ENCODE measurements around the gene NFIC. TPM values are rescaled to one million over a fixed set of nuclear protein-coding genes. Genes with fewer than 3 reads are reported as not detected.

NFIC gene
- polyA plus RNA-seq, 1 donor from 2014 or later, result 0.24 TPM

DNA sequence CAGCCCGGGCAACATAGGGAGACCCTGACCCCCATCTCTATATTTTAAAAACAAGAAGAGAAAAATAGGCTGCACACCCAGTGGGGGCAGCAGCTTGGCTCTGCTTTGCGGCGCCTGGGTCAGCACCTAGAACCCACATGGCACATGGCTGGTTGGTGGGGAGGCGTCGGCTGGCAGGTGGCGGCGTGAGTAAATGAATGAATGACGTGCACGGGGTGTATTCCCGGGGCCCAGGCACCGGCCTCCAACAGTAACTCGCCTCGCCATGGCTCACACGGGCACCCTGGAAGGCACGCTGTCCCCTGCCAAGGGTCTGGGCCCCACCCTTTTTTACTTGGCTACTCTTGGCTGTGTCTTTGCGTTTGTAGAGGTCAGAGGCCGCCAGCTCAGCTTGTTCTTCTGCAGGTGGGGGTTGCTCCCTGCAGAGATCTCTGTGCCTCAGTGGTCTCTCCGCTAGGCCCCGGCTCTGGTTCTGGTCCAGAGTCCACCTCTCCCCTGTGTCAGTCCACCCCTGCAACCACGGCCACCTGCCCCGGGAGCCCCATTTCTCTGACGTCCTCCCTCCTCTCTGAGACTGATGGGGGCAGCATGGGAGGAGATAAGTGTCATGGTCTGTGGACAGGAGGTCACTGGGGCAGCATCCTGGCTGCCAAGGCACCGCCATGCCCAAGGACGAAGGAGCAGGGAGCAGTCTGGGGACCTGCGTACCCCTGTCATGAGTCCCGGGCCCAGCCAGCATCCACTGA is 145.3 kb downstream of the NFIC start:
- H3K27me3 ChIP-seq (ENCODE audit: insufficient read depth, low read depth, low read length), result no peaks in the 10 kb centered on the region
- H3K9ac ChIP-seq (ENCODE audit: low read length), result no peak overlapping the region
- no peak overlapping the region for H3K4me2 ChIP-seq (ENCODE audit: low read length)
- no peak overlapping the region for H3K27ac ChIP-seq (ENCODE audit: low read length)
- H3K9me2 ChIP-seq (ENCODE audit: insufficient read depth, low read length), result no peaks in the 10 kb centered on the region
- peaks cover 27% of the 10 kb centered on the region for H4K20me1 ChIP-seq (ENCODE audit: insufficient read depth)
- no peak overlapping the region for H2AFZ ChIP-seq (ENCODE audit: low read depth, low read length)
- H3F3A ChIP-seq (ENCODE audit: insufficient read depth, low read length, poor library complexity, severe bottlenecking), result no peaks in the 10 kb centered on the region
- H3K79me2 ChIP-seq (replicated peaks; ENCODE audit: insufficient read depth, low read length), result peaks cover 62% of the 10 kb centered on the region
- no peaks in the 10 kb centered on the region for H3K36me3 ChIP-seq (ENCODE audit: insufficient read depth, low read length)
- no peaks in the 10 kb centered on the region for H3K9me3 ChIP-seq (ENCODE audit: low read length)
- no peak overlapping the region for H3K4me3 ChIP-seq (ENCODE audit: low read length)
- TF ChIP-seq RAD21 (conservative IDR thresholded peaks at IDR 0.05) (no peak), TAF1 (IDR thresholded peaks at IDR 0.05; ENCODE audit: low read depth) (no peak), SMC3 (conservative IDR thresholded peaks at IDR 0.05; ENCODE audit: poor library complexity) (no peak)

DNA sequence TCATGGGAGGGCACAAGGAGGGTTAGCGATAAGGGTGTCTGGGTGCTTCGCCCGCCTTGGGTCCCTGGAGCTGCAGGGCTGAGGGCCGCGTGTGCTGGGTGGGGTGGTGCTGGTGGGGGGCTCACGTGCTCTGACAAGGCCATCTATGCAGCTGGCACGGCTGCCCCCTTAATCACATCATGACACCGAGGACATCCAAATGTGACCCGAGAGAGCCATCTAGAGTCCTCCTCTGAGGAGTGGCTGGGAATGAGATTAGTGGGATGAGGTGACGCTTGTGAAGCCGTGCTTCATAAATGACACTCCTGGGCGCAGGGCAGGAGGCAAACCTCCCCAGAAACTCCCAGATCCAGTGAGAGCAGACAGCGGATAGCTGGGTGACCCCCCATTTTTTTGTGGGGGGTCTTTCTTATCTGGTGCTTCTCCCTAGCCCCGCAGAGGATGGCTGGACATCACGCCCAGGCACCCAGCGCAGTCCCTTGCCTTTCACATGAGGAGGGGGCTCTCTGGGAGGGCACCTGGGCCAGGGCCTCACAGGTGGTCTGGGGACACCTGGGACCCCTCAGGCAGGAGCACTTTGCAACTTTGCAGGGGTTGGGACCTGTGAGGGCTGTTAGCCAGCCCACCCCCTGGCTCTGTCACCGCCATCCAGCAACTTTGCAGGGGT is 146.3 kb downstream of the NFIC start:
- no peaks in the 10 kb centered on the region for H3F3A ChIP-seq (ENCODE audit: insufficient read depth, low read length, poor library complexity, severe bottlenecking)
- H4K20me1 ChIP-seq (ENCODE audit: insufficient read depth), result peaks cover 27% of the 10 kb centered on the region
- H3K36me3 ChIP-seq (ENCODE audit: insufficient read depth, low read length), result no peaks in the 10 kb centered on the region
- H3K9ac ChIP-seq (ENCODE audit: low read length), result no peak overlapping the region
- H3K27me3 ChIP-seq (ENCODE audit: insufficient read depth, low read depth, low read length), result no peaks in the 10 kb centered on the region
- H3K9me2 ChIP-seq (ENCODE audit: insufficient read depth, low read length), result no peaks in the 10 kb centered on the region
- H3K4me2 ChIP-seq (ENCODE audit: low read length), result no peak overlapping the region
- H3K4me3 ChIP-seq (ENCODE audit: low read length), result no peak overlapping the region
- no peak overlapping the region for H2AFZ ChIP-seq (ENCODE audit: low read depth, low read length)
- H3K79me2 ChIP-seq (replicated peaks; ENCODE audit: insufficient read depth, low read length), result peaks cover 54% of the 10 kb centered on the region
- no peak overlapping the region for H3K27ac ChIP-seq (ENCODE audit: low read length)
- TF ChIP-seq TAF1 (IDR thresholded peaks at IDR 0.05; ENCODE audit: low read depth) (no peak), SMC3 (conservative IDR thresholded peaks at IDR 0.05; ENCODE audit: poor library complexity) (no peak), RAD21 (conservative IDR thresholded peaks at IDR 0.05) (no peak), EP300 (conservative IDR thresholded peaks at IDR 0.05; ENCODE audit: poor library complexity, severe bottlenecking) (no peak), POLR2AphosphoS5 (IDR thresholded peaks at IDR 0.05) (no peak), EZH2 (IDR thresholded peaks at IDR 0.05; ENCODE audit: borderline replicate concordance, insufficient read depth, low read length, poor library complexity, severe bottlenecking) (no peak), MXI1 (conservative IDR thresholded peaks at IDR 0.05; ENCODE audit: poor library complexity, severe bottlenecking) (no peak)
- TF ChIP-seq, protein P1, sequence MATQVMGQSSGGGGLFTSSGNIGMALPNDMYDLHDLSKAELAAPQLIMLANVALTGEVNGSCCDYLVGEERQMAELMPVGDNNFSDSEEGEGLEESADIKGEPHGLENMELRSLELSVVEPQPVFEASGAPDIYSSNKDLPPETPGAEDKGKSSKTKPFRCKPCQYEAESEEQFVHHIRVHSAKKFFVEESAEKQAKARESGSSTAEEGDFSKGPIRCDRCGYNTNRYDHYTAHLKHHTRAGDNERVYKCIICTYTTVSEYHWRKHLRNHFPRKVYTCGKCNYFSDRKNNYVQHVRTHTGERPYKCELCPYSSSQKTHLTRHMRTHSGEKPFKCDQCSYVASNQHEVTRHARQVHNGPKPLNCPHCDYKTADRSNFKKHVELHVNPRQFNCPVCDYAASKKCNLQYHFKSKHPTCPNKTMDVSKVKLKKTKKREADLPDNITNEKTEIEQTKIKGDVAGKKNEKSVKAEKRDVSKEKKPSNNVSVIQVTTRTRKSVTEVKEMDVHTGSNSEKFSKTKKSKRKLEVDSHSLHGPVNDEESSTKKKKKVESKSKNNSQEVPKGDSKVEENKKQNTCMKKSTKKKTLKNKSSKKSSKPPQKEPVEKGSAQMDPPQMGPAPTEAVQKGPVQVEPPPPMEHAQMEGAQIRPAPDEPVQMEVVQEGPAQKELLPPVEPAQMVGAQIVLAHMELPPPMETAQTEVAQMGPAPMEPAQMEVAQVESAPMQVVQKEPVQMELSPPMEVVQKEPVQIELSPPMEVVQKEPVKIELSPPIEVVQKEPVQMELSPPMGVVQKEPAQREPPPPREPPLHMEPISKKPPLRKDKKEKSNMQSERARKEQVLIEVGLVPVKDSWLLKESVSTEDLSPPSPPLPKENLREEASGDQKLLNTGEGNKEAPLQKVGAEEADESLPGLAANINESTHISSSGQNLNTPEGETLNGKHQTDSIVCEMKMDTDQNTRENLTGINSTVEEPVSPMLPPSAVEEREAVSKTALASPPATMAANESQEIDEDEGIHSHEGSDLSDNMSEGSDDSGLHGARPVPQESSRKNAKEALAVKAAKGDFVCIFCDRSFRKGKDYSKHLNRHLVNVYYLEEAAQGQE (IDR thresholded peaks at IDR 0.05; ENCODE audit: borderline replicate concordance), result no peak
- TF ChIP-seq, protein P2, sequence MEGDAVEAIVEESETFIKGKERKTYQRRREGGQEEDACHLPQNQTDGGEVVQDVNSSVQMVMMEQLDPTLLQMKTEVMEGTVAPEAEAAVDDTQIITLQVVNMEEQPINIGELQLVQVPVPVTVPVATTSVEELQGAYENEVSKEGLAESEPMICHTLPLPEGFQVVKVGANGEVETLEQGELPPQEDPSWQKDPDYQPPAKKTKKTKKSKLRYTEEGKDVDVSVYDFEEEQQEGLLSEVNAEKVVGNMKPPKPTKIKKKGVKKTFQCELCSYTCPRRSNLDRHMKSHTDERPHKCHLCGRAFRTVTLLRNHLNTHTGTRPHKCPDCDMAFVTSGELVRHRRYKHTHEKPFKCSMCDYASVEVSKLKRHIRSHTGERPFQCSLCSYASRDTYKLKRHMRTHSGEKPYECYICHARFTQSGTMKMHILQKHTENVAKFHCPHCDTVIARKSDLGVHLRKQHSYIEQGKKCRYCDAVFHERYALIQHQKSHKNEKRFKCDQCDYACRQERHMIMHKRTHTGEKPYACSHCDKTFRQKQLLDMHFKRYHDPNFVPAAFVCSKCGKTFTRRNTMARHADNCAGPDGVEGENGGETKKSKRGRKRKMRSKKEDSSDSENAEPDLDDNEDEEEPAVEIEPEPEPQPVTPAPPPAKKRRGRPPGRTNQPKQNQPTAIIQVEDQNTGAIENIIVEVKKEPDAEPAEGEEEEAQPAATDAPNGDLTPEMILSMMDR (IDR thresholded peaks at IDR 0.05; ENCODE audit: poor library complexity, severe bottlenecking), result no peak
- no peaks in the 10 kb centered on the region for H3K9me3 ChIP-seq (ENCODE audit: low read length)
